Cardiac septum (tissue), 1 donor: ENCODE results near the gene B3GALT2. TPM values are rescaled to one million over a fixed set of nuclear protein-coding genes. Genes with fewer than 3 reads are reported as not detected.

Experiments
- microRNA-seq: library from miRNA; unstranded; fragments of <30 nt; microRNA quantifications from one replicate; pipeline ENCODE4 v1.2.0, GENCODE V29; 2020
- total RNA-seq: library from RNA; stranded (reverse); fragmentation: NEBNext Ultra II Directional; extraction: Animal tissue kit (Norgen Biotek cat#: 25700); gene quantifications from one replicate; pipeline ENCODE4 v1.2.1, GENCODE V29; 2021
- donor health status: DM: no; HTN: no; CAD: no.

B3GALT2 gene
- total RNA-seq, 1 donor from 2014 or later, result 30.3 TPM

Small RNA genes lying within 50 kb of the gene (microRNA-seq; reads per million reads assigned to microRNA genes)
- gene MIR1278, result not detected

Other genes starting within 250 kb of the B3GALT2 start
- 26.4 TPM for gene UCHL5, start 127.3 kb downstream of the B3GALT2 start, total RNA-seq
- 61.6 TPM for gene RO60, start 127.0 kb downstream of the B3GALT2 start, total RNA-seq
- 29.0 TPM for gene GLRX2, start 81.2 kb downstream of the B3GALT2 start, total RNA-seq
- gene CDC73, start 64.6 kb downstream of the B3GALT2 start, total RNA-seq, result 57.7 TPM